ENCODE data around the gene KCNQ1. TPM values are rescaled to one million over a fixed set of nuclear protein-coding genes. Genes with fewer than 3 reads are reported as not detected.

KCNQ1 gene
- total RNA-seq, 1 experiment from 2014 or later: not detected

DNA sequence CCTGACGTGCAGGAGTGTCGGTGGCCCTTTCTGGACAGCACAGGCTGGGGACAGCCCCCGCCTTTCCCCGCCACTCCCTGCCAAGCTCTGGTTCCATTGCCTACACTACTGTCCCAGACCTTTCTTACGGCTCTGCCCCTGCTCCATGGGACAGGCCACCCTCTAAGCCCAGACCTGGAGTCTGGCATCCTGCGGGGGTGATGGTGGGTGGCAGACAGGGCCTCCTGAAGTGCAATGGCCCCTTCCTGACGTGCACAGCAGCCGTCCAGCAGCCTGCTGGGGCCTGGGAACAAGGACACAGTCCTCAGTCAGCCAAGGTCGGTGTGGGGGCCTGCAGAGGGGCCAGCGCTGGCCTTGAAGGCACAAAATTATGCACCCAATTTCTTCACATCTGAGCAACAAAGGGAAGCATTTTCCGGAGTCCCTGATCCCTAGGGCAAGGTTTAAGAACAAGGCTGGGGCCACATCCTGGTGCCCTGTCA, 334.7 kb downstream of the KCNQ1 start:
- no peak for DNase-seq (ENCODE audit: extremely low read depth, low read depth)

DNA sequence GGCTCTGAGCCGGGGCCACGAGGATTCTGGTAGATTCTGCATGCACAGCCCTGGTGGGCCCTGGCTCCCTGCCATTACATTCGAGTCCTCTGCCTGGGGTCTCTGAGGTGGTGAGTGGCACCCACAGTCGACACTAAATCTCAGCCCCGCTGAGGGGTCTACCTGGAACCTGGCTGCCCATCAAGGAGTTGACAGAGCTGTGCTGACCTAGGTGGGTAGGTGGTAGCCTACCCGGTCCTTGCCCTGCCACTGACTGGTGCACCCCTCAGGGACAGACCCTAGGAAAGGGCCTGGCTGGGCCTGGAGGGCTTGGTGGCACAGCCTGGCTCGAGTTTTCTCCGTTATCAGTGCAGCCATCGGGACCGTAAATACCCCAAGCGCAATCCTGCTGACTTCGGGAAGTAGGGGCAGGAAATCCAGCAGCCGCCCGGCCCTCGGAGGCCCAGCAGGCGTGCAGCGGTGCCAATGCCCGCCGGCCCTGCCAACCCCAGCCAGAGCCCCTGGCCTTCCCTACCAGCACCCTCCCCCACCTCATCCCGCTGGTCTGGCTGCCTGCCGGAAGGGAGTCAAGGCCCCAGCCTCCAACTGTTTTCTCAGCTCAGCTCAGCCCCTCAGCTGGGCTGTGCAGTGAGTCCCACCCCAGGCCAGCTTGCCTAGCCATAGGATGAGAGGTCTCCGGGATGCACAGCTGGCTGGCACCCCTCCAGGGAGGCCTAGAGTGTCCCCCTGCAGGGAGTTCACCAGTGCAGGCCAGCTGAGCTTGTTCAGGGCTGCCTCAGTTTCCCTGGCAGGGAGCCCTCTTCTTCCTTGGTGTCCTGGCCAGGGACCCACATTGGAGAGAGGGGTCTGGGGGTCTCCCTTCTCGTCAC, 335.4 kb downstream of the KCNQ1 start:
- DNase-seq (ENCODE audit: extremely low read depth, low read depth): no peak

DNA sequence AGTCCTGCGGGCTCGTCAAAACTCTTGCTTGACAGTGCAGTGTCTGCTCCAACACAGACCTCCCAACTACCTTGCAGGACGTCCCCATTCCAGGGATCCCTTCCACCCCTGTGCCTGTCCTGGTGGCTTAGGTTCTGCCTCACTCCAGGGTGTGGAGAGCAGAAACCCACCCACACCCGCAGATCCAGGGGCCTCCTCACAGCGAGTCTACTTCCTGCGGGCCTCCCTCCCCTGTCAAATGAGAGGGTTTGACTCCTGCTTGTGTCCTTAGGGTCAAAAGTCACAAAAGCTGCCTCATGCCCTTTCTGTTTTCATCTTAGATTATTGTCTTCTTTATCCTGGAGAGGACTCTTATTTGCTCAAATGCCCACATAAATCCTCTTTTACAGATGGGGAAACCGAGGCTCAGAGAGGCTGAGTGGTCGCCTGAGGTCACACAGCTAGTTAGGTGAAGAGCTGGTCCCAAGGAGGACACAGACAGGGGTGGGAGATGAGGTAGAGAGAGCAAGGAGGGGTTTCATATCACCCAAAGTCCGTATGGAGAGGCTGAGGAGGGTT, 336.1 kb downstream of the KCNQ1 start:
- no peak for DNase-seq (ENCODE audit: extremely low read depth, low read depth)

DNA sequence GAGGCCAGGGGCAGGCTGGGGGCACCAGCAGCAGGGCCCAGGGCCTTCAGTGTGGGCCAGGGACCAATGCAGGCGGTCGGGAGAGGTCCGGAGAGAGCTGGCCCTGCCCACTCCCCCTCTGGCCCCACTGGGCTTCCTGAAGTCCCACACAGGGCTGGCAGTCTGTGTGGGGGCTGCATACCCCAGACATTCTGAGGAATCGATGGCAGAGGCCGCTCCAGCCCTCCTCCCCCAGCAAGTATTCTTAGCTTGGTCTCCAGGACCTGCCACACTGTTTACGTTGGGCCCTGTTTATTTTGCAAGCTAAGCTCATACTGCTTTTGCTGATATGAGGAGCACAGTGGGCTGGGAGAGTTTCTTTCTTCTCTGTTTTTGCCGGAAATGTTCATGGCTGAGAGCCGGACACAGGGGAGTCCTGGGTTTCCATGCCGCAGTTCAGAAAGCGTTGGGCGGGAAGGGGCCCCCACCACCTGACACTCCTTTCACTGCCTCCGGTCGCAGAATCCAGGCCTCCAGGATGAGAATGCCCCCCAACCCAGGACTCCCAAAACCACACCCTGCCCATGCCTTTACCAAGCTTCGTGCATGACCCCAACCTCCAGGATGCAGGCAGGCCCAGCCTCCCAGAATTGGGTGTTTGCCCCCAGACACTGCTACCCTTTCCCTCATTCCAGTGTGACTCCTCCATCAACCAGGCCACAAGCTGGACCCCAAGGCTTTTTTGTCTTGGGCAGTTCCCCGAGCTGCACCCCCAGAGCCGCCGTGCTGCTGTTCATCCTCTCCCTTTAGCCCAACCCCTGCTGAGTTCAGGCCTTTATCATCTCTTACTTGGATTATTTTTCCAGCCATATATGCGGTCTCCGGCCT, 336.8 kb downstream of the KCNQ1 start:
- no peak for DNase-seq (ENCODE audit: extremely low read depth, low read depth)

DNA sequence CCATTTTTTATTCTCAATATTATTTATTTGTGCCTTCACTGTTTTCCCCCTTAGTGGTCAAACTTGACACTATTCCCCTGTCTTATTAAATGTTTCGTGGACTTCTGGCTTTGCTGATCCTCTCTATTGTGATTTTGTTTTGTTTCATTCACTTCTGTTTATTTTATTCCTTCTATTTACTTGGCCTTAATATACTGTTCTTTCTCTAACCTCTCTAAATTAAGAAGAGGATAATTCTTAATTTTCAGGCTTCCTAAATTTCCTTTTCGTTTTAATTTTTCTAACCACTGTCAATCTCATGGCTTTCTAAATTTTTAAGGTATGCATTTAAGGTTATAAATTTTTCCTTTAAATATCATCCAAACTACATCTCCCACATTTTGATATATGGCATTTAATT, 338.0 kb downstream of the KCNQ1 start:
- DNase-seq (ENCODE audit: extremely low read depth, low read depth): no peak

DNA sequence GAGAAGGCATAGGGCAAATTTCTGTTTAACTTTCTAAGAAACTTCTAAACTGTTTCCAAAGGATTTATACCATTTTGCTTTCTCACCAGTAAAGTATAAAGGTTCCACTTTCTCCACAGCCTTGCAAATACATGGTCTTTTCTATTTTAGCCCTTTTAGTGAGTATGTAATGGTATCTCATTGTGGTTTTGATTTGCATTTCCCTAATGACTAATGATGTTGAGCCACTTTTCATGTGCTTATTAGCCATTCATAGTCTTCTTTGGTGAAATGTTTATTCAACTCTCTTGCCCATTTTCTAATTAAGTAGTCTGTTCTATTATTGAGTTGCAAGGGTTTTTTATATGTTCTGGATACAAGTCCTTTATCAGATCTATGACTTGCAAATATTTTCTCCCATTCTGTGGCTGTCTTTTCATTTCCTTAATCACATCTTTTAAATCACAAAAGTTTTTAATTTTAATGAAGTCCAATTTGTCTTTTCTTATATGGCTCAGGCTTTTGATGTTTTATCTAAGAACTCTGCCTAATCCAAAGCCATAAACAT, 338.8 kb downstream of the KCNQ1 start:
- no peak for DNase-seq (ENCODE audit: extremely low read depth, low read depth)

DNA sequence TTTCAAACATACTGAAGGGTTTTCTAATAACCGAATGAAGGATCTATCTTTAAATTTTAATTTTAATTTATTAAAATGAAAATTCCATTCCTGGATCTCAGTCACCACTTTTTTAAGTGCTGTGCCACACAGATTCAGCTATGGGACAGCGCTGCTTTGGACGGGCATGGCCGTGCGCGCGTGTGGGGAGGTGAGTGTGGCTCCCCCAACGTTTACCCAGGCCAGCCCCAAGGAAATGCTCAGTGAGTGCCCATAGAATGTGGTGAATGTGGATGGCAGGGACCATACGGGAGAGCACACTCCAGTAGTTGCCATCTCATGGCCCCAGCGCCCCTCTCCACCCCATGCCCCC, 343.0 kb downstream of the KCNQ1 start:
- DNase-seq (ENCODE audit: extremely low read depth, low read depth): no peak

DNA sequence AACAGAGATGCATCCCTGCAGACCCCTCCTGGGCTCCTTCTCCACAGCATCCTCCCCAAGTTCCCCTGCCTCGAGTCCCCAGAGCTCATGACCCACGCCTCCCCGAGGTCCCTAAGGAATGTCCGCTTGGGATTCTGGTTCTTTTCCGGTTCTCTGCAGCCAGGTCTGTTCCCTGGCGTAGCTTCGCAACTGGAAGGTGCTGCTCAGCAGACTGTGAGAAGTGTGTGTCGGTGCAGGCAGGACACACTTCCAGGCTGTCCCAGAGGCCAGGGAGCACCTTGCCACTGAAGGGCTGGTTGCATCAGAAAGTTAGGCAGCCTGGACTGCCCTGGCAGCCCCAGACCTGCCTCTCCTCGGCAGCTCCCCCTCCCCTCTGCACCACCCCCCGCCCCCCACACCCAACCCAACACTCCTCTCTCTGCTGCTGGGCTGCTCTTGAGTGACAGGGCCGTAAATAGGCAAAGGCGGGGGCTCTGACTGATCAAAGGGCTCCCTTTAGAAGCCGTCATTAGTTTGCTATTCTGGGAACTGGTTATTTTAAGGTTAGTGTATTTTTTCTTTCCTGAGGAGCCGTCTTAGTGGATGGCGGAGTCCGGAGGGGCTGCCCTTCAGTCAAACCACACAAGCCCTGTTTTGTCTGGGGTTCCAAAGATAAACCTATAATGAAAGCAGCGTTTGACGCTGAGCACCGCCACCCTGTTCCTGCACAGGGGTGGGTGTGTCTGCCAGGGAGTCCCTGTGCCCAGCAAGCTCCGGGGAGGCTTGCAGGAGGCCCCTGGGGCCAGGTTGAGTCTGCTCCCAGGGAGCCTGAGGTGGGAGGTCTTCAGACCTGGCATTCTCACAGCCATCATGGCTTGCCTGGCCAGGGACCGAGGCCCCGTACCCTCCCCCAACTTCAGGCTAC, 343.6 kb downstream of the KCNQ1 start:
- DNase-seq (ENCODE audit: extremely low read depth, low read depth): no peak

DNA sequence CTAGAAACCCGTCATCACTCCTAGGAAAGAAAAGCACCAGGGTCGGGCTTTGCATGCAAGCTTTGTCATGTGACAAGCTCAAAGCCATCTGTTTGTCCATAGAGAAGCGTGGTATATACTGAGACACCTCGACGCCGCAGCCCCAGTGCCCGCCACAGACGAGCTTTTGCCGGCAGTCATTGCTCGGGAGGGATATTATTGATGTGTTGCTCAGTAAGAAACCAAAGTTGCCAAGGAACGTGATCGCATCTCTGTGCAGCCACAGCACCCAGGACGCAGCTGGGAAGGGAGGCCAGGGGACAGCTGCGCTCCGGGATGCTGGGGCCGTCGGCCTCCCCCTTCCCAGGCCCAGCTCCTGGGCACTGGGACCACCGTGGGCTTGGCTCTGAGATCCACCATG, 344.5 kb downstream of the KCNQ1 start:
- DNase-seq (ENCODE audit: extremely low read depth, low read depth): no peak

DNA sequence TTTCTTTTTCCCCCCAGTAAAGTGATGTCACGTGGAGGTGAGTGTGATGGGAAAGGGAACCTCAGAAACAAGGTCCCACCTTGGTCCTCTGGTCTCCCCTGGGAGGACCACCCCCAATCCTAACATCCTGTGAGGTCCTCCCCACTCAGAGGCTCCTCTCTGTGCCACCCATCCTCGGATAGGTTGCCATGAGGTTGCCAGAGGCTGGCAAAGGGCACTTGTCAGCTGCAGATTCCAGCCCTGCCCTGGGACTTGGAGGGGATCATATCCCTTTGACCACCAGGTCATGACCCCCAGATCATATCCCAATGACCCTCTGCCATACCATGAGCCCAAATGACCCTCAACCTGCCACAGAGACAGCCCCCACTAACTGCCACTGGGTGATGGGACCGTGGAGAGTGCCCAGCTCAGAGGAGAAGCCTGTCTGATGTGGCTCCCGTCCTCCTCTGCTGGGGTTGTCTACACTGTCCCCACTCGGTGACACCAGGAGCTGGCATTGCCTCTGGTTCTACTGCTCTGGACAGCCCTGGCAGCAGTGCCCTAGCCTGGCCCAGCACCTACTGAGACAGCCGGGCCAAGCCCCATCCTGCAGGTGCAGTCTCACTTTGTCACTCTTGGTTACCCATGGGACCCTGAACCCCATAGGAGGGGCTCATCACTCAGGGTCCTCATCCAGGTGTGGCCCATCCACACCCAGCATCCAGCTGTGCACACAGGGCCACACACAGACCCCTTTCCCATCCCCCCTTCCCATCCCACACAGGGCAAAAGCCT, 345.2 kb downstream of the KCNQ1 start:
- DNase-seq (ENCODE audit: extremely low read depth, low read depth): no peak

DNA sequence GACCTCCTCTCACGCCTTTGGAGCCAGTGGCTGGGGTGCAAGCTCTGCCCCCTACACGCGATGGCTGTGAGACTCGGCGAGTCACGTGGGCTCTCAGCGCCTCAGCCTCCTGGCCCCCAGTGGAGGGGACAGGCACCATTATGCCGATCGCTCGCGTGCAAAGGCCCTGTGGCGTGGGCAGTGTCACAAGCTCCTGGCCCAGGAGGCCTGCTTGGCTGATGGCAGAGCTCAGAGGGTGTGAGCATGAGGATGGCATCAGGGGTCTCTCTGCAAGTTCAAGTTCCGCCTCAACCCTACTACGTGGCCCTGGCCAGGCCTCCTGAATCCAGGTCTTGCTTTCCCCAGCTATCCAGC, 345.7 kb downstream of the KCNQ1 start:
- no peak for DNase-seq (ENCODE audit: extremely low read depth, low read depth)

DNA sequence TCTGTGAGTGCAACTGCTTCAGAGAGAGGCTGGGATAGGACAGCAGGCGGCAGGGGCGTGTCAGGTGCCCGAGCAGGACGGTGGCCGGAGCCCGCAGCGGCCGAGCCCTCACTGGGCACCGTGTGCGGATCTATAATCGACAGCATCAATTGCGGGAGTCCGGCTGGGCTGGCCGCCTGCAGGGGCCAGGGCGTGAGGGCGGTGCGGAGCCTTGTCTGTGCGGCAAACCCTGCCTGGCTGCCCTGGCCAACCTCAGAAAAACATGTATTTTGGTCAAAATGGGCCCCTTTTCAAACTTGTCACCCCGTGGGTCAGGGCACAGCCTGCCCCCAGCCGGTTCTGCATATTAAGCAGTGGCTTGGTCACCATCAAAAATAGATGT, 346.3 kb downstream of the KCNQ1 start:
- DNase-seq (ENCODE audit: extremely low read depth, low read depth): no peak

DNA sequence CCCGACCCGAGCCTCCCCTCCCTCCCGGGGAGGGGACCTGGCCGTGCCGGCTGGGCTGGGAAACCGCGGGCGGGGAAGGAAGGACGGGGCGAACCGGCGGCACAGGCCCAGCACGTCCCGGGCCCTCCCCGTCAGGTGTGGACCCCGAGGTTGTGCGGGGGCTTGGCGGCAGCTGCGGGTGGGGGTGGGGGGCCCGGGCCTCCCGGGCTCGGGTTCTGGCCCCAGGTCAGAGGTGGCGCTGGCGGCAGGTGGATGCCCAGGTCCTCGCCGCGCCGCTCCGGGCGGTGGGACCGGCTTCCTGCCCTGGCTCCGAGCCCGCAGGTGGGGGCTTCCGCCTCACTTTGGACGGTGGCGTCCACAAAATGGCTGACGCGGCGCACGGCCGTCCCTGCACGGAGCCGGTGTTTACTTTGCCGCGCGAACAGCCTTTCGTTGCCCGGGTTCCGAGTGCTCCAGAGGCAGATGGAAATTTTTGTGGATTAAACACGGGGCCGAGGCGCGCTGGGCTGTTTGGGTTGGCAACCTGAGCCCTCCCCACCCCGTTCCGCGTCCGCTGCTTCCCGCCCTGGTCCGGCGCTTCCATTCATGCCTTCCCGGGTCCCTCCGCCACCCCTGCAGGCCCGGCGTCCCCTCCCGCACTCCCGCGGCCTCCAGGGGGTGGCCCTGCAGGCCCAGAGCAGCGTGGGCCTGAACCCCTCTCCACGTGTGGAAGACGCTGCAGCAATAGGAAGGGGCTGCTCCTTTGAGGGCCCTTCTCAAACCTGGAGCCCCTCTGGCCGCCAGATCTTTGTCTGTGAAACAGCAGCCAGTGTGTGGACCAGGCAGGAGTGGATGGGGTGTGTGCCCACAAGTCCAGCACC, 346.9 kb downstream of the KCNQ1 start:
- no peak for DNase-seq (ENCODE audit: extremely low read depth, low read depth)

DNA sequence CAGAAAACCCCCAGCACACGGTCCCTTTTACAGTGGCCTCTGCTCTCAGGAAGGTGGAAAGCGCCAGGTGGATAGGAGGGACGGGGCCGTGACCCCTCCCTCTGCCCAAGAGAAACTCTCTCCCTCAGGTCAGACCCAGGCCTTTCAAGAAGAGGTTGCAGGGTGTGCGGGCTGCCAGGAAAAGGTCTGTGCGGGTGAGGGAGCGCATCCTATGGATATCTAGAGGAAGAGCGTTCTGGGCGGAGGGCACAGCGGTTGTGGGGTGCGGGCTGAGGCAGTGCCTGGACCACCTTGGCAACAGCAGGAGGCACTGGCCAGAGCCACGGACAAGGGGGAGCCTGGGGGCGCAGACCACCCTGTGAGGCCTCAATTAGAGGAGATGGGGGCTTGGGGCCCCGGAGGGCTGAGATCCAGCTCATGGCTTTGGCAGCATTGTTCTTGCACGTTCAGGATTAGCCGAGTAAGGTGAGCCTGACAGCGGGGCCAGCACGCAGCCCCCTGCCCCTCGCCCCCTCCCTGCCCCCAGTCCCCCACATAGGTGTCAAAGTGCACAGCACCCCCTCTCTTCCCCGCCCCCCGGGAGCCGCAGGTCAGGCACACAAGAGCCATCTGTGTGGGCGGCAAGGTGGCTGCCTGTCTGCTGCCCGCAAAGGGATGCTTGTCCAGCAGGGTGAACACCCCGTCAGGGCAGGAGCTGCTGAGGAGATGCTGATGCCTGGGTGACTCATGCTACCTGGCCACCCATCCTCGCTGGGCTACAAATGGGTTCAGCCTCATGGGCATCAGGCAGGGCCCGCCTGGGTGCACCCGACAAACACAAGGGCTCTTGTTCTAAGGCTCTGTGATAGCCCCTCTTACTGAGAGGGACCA, 347.8 kb downstream of the KCNQ1 start:
- DNase-seq (ENCODE audit: extremely low read depth, low read depth): no peak

DNA sequence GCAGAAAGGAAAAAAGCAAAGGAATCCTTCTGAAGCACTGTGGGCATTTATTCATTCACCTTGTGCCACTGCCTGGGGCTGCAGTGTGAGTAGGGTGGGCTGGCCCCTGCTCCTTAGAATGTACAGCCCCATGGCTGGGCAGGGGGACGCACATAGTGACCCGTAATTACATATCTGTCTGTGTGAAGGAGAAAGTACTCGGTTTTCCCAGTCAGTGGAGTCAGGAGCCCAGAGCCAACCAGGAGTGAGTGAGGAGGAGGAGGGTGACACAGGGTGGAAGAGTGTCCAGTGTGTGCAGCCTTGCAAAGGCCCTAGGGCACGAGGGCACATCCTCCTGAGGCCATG, 348.9 kb downstream of the KCNQ1 start:
- no peak for DNase-seq (ENCODE audit: extremely low read depth, low read depth)

DNA sequence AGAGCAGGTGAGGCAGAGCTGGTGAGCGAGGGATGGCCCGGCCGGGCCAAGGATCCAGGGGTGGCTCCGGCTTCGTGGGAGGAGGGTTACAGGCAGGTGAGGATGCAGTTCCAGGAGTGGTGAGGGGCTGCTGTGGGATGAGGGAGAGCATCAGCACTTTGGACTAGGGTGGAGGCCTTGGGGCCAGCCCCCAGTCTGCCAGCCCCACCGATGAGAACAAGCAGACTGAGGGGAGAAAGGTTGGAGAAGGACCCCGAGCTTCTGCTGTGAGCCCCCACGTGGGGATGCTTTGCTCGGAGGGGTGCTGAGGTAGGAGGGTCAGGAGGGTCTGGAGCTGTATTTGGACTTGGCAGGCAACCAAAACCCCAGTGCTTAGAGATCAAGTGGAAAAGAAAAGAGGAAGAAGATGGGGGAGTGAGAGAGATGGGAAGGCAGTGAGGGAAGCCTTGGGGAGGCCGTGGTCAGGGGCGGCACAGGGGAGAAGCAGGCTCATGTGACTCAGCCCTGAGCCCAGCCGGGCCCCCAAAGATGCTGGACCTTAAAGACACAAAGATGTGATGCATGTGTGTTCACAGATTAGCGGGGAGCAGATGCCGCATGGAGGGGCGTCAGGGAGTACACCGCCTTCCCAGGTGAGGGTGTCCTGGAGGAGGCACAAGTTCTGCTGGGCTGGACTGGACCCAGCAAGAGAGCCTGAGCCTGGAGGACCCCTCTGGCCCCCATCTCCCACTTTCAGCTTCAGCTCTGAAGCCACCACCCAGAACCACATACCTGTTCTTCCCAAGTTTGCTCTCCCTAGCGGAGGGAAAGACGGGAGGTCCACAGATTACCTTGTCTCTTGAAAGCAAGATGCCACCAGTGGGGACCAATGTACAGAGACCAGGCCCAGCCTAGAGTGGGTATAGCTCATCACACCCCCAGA, 349.5 kb downstream of the KCNQ1 start:
- DNase-seq (ENCODE audit: extremely low read depth, low read depth): no peak

DNA sequence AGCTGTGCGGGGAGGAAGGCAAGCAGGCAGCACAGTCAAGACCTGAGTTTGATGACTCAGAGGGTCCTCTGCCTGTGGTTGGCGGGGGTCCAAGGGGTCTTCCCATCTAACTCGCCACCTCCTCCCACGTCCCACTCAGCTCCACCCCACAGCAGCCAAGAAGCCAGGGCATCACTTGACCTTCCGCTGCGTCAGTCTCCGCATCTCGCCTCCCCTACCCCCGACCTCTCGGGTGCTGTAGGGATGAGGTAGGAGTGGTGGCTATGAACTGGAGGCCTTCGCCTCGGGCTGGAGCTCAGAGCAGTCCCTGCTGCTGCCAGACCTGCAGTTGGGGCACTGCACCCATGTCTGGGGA, 350.1 kb downstream of the KCNQ1 start:
- DNase-seq (ENCODE audit: extremely low read depth, low read depth): no peak
